Calu3 (cell line): ENCODE data around the gene ASB6. TPM values are rescaled to one million over a fixed set of nuclear protein-coding genes. Genes with fewer than 3 reads are reported as not detected.
A peak's percentile ranks its signal among the peaks of the same experiment; 100 is the strongest.

ENCODE experiments used
- BruUV-seq: library from RNA; stranded (reverse); fragments of 400-500 nt; replicated peaks from 2 replicates; lab custom pipeline; 2021; lab: Mats Ljungman, UMichigan
- CTCF ChIA-PET: fragments of 300-600 bp; sonication (Branson Sonifier 250); formaldehyde crosslinking; loops from one replicate; lab custom pipeline; 2022; ENCODE audit warnings: antibody characterized with exemption; lab: Charles Lee
- DNase-seq: peaks from one replicate; pipeline ENCODE4 v3.0.0; 2022
- H3K27ac Mint-ChIP-seq: one replicate; pipeline ENCODE4 v1.8.0; 2022; ENCODE audit warnings: mixed read lengths; ENCODE audit not compliant: unreplicated experiment
- H3K27me3 Mint-ChIP-seq: one replicate; pipeline ENCODE4 v1.8.0; 2022; ENCODE audit warnings: mixed read lengths; ENCODE audit not compliant: unreplicated experiment
- H3K36me3 Mint-ChIP-seq: one replicate; pipeline ENCODE4 v1.8.0; 2022; ENCODE audit warnings: mild to moderate bottlenecking, moderate library complexity, mixed read lengths; ENCODE audit not compliant: insufficient read depth, unreplicated experiment
- H3K4me1 Mint-ChIP-seq: one replicate; pipeline ENCODE4 v1.8.0; 2022; ENCODE audit warnings: mild to moderate bottlenecking, low read depth, mixed read lengths; ENCODE audit not compliant: unreplicated experiment
- H3K4me3 Mint-ChIP-seq: one replicate; pipeline ENCODE4 v1.8.0; 2022; ENCODE audit warnings: mild to moderate bottlenecking, low read depth, moderate library complexity, mixed read lengths; ENCODE audit not compliant: unreplicated experiment
- H3K9me3 Mint-ChIP-seq: one replicate; pipeline ENCODE4 v1.8.0; 2022; ENCODE audit warnings: low read depth, mixed read lengths; ENCODE audit not compliant: unreplicated experiment
- intact Hi-C: fragments of 100-400 bp; cut with micrococcal nuclease; formaldehyde crosslinking; loops from one replicate; pipeline ENCODE4 v1.10.0; 2022; ENCODE audit not compliant: unreplicated experiment
- total RNA-seq: library from RNA; stranded (reverse); gene quantifications from 2 replicates; pipeline ENCODE4 v1.2.3, GENCODE V29; 2022
- TF ChIP-seq, protein P1 (sequence below): fragments of 200-600 bp; IDR thresholded peaks from one replicate; pipeline ENCODE4 v1.8.0; 2022; ENCODE audit warnings: antibody characterized with exemption; ENCODE audit not compliant: unreplicated experiment

Gene ASB6
- total RNA-seq, 1 experiment from 2014 or later = 15.5 TPM

DNA sequence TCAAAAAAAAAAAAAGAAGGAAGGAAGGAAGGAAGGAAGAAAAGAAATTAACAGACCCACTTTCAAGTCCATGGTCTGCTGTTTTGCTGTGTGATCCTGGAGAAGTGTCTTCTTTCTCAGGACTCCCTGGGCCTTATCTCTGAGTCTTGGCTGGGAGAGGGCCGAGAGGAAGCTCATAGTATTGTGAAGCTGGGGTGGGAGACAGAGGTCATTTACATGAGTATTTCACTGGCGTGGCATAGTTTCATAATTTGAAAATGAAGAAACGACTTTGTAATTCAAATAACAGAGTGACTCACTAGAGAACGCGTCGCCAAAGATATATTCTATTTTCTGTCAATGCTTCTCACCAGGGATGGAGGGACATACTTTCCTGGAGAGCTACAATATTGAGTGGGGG is 18.6 kb downstream of the ASB6 start:
- TF ChIP-seq, protein P1, sequence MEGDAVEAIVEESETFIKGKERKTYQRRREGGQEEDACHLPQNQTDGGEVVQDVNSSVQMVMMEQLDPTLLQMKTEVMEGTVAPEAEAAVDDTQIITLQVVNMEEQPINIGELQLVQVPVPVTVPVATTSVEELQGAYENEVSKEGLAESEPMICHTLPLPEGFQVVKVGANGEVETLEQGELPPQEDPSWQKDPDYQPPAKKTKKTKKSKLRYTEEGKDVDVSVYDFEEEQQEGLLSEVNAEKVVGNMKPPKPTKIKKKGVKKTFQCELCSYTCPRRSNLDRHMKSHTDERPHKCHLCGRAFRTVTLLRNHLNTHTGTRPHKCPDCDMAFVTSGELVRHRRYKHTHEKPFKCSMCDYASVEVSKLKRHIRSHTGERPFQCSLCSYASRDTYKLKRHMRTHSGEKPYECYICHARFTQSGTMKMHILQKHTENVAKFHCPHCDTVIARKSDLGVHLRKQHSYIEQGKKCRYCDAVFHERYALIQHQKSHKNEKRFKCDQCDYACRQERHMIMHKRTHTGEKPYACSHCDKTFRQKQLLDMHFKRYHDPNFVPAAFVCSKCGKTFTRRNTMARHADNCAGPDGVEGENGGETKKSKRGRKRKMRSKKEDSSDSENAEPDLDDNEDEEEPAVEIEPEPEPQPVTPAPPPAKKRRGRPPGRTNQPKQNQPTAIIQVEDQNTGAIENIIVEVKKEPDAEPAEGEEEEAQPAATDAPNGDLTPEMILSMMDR = no peak
- peaks cover 29% of the 10 kb centered on the region for H3K4me1 Mint-ChIP-seq
- H3K9me3 Mint-ChIP-seq = no peaks in the 10 kb centered on the region
- H3K4me3 Mint-ChIP-seq = no peak overlapping the region
- no peaks in the 10 kb centered on the region for H3K27me3 Mint-ChIP-seq
- H3K27ac Mint-ChIP-seq = no peak overlapping the region
- CTCF ChIA-PET = interaction anchor here (0.6 to 2.2 kb wide), 3 partner anchors 129 to 491 kb away, joined by 3 to 22 read pairs (median 5); no protein-coding TSS in a partner anchor
- intact Hi-C loops = no loop called here
- DNase-seq = no peak
- BruUV-seq = no TSS peak
- H3K36me3 Mint-ChIP-seq = peaks cover 38% of the 10 kb centered on the region

DNA sequence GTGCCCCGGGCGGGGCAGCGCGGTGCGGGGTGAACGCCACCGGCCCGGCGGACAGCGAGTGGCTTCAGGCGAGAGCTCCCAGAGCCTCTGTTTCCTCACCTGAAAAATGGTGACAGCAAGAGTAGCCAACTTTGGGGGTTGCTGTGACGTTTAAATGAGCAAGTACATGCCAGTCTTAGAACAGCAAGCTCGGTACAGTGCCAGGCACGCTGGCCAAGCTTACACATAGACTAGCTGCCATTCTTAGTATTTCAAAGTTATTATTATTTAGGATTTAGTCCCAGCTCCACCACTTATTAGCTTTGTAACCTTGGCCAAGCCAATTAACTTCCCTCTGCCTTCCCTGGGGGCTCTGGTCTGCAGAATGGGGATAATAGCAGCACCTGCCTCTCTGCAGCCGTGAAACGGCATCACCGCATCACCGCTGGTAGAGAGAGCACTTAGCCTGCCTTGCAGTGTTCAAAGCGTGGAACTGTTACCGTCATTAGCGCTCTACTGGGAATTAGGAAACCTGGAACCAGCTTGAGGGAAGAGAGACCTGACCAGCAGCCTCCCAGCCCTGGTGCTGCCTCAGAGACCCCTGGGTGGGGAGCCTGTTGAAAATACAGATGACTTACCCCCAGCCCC is 21.2 kb downstream of the ASB6 start, which contains the start of gene C9orf50:
Gene C9orf50, minus strand, starts transcription at position 433 of the 627 bp plus-strand sequence. CDS start 527 bp downstream, outside the sequence.
- intact Hi-C loops = no loop called here
- CTCF ChIA-PET = no interaction called here
- no peak within 1 kb of the TSS for H3K27ac Mint-ChIP-seq
- TF ChIP-seq, protein P1 = no peak
- DNase-seq = no peak
- no peaks in the 10 kb centered on the region for H3K27me3 Mint-ChIP-seq
- peaks cover 17% of the 10 kb centered on the region for H3K36me3 Mint-ChIP-seq
- no TSS peak for BruUV-seq
- no peaks in the 10 kb centered on the region for H3K9me3 Mint-ChIP-seq
- H3K4me3 Mint-ChIP-seq = no peak within 1 kb of the TSS
- H3K4me1 Mint-ChIP-seq = peaks cover 14% of the 10 kb centered on the region

DNA sequence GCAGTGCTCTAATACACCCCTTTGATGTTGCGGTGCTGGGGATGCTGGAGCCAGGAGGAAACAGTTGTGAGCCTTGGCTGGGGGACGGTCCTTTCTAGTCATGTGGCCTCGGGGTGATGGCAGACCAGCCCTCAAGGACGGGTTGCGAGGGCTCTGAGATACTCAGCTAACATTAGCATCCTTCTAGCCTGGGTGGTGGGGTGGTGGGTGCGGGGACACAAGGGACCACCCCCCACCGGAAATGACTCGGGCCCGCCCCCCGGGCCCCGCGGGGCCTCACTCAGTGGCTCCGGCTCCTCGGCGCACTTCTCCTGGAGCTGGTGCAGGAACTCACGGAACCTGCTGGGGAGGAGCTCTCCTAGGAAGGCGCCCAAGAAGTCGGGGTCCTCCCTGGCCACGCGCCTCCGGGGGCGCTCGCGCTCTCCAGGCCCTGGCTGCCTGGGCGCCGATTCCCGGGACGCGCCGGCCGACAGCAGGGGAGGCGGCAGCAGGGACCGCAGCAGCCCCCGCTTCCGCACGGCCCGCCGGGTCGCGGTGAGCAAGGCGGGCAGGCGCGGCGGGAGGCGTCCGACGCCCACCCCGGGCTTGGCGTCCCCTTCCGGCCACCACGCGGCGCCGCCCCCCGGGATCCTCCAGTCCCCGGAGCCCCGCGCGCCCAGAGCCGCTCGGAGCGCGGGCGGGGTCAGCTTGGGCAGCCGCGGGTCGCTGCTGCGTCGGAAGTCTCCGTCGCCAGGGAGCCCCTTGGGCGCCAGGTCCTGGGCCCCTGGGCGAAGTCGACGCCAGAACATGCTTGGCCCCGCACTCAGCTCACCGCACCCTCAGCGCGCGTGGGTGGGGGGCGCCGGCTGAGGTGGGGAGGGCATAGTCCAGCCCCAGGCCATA is 21.9 kb downstream of the ASB6 start:
- intact Hi-C loops = loop anchor here (10.0 kb wide), 2 partner anchors 235 to 445 kb away; partner anchors contain the start of gene IER5L
- Mint-ChIP-seq H3K36me3 (peaks cover 12% of the 10 kb centered on the region), H3K4me3 (no peak overlapping the region), H3K4me1 (peaks cover 14% of the 10 kb centered on the region), H3K9me3 (no peaks in the 10 kb centered on the region), H3K27me3 (no peaks in the 10 kb centered on the region), H3K27ac (no peak overlapping the region)
- CTCF ChIA-PET = no interaction called here
- TF ChIP-seq, protein P1 = no peak
- no TSS peak for BruUV-seq
- no peak for DNase-seq

DNA sequence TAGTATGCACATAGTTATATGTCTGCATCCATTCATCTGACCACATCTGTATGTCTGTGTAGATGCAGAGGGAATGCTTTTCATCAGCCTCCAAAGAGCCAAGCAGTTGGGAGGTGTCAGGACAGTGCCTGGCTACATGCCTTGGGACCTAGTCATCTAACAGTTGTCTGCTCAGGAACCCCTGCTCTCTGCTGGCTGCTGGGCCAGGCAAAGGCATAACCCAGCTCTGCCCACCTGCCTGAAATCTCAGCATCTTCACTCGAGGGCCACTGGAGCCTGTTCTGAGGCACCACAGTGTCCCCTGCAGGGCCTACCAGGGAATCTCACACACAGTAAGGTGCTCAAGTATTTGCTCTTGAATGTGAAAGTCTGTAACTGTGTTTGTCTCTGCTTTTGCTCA is 24.8 kb downstream of the ASB6 start:
- Mint-ChIP-seq H3K27me3 (no peaks in the 10 kb centered on the region), H3K4me1 (no peaks in the 10 kb centered on the region), H3K4me3 (no peak overlapping the region), H3K27ac (no peak overlapping the region), H3K9me3 (no peaks in the 10 kb centered on the region), H3K36me3 (peaks cover 7% of the 10 kb centered on the region)
- CTCF ChIA-PET = interaction anchor here (1.0 kb wide), 1 partner anchor 485 kb away, joined by 4 read pairs; no protein-coding TSS in a partner anchor
- no TSS peak for BruUV-seq
- intact Hi-C loops = loop anchor here (2.0 to 10.0 kb wide), 3 partner anchors 232 to 478 kb away; partner anchors contain the start of gene IER5L
- TF ChIP-seq, protein P1 = no peak
- peak; percentile 44 for DNase-seq
